K562 (cell line): ENCODE data around the gene SDHC. TPM values are rescaled to one million over a fixed set of nuclear protein-coding genes. Genes with fewer than 3 reads are reported as not detected.

Experiments used
- ATAC-seq: fragments of 200-7000 bp; cut with Tn5 transposase; 3 replicates; pipeline ENCODE4 v1.9.1; 2020; ENCODE audit warnings: moderate library complexity
- BruUV-seq: library from RNA; stranded (reverse); fragments of 400-500 nt; replicated peaks from 2 replicates; lab custom pipeline; 2021; lab: Mats Ljungman, UMichigan
- CTCF ChIA-PET: fragments of 300-600 bp; formaldehyde crosslinking; extraction: SDS; loops from one replicate; lab custom pipeline; 2021; ENCODE audit warnings: low intra/inter-chr PET ratio; lab: Yijun Ruan, JAX
- POLR2A ChIA-PET: fragments of 300-600, 350-650 bp; sonication (Branson Sonifier 250); formaldehyde crosslinking; extraction: SDS; loops from one replicate; lab custom pipeline; 2021; ENCODE audit warnings: antibody characterized with exemption, inconsistent platforms; lab: Yijun Ruan, JAX
- DNase-seq, 4 experiments: peaks; one replicate each; pipeline versions ENCODE4 v3.0.0 to v3.0.0-alpha.2; 2011 to 2018; ENCODE audit warnings: low spot score in 3 of 4, mixed read lengths in 3 of 4; ENCODE audit errors: extremely low read depth in 1 of 4
- FAIRE-seq: peaks from 2 replicates; lab custom pipeline; 2011; peaks lifted over from hg19 to GRCh38; lab: Jason Lieb, UNC
- H2AFZ ChIP-seq: 2 replicates; pipeline ENCODE4 v1.6.0; 2011; ENCODE audit warnings: low read depth, low read length, control low read depth, inconsistent platforms
- H3K27ac ChIP-seq: fragments of 200-600 bp; 3 replicates; pipeline ENCODE4 v1.8.0; 2011; ENCODE audit warnings: low read depth, mild to moderate bottlenecking, control low read depth, inconsistent platforms, low read length, moderate library complexity, mixed read lengths; ENCODE audit errors: extremely low read depth
- H3K27me3 ChIP-seq, 2 experiments: fragments of 300-600 bp in 1 of 2; 2 replicates in 1 of 2; 3 replicates in 1 of 2; pipeline versions ENCODE4 v1.6.0 to v1.8.0; 2011; ENCODE audit warnings: inconsistent platforms in 2 of 2, low read length in 2 of 2, mild to moderate bottlenecking in 1 of 2, mixed read lengths in 1 of 2, moderate library complexity in 1 of 2; ENCODE audit not compliant: control insufficient read depth in 2 of 2, insufficient read depth in 2 of 2
- H3K36me3 ChIP-seq: fragments of 300-600 bp; 3 replicates; pipeline ENCODE4 v1.8.0; 2011; ENCODE audit warnings: mild to moderate bottlenecking, low read length, inconsistent platforms; ENCODE audit not compliant: control insufficient read depth, insufficient read depth
- H3K4me1 ChIP-seq, 2 experiments: fragments of 200-600 bp in 1 of 2; replicated peaks in 1 of 2; 2 replicates in 1 of 2; 3 replicates in 1 of 2; pipeline versions ENCODE4 v1.5.1 to v1.8.0; 2011; ENCODE audit warnings: inconsistent platforms in 2 of 2, low read length in 2 of 2, mild to moderate bottlenecking in 1 of 2, mixed read lengths in 1 of 2, moderate library complexity in 1 of 2; ENCODE audit not compliant: control insufficient read depth in 2 of 2, insufficient read depth in 2 of 2
- H3K4me2 ChIP-seq: 2 replicates; pipeline ENCODE4 v1.6.1; 2011; ENCODE audit warnings: low read length, control low read depth, inconsistent platforms, mixed read lengths; ENCODE audit not compliant: insufficient read depth
- H3K4me3 ChIP-seq: fragments of 200-600 bp; sonication (generic), shearing (Covaris generic); 2 replicates; pipeline ENCODE4 v1.5.1; 2016; ENCODE audit warnings: control low read depth, inconsistent platforms
- H3K79me2 ChIP-seq: fragments of 200-600 bp; 3 replicates; pipeline ENCODE4 v1.8.0; 2011; ENCODE audit warnings: low read length, inconsistent platforms; ENCODE audit not compliant: control insufficient read depth, insufficient read depth
- H3K9ac ChIP-seq, 2 experiments: 2 replicates each; pipeline versions ENCODE4 v1.6.0 to v1.6.1; 2011; ENCODE audit warnings: low read depth in 2 of 2, low read length in 2 of 2, control low read depth in 1 of 2, inconsistent platforms in 1 of 2, mild to moderate bottlenecking in 1 of 2, mixed read lengths in 1 of 2; ENCODE audit not compliant: insufficient read depth in 1 of 2
- H3K9me1 ChIP-seq: one replicate; pipeline ENCODE4 v1.6.0; 2011; ENCODE audit warnings: inconsistent platforms, mild to moderate bottlenecking, low read length, moderate library complexity; ENCODE audit not compliant: control insufficient read depth, insufficient read depth
- H3K9me3 ChIP-seq: replicated peaks from 2 replicates; pipeline ENCODE4 v1.5.1; 2011; ENCODE audit warnings: low read depth, low read length, inconsistent platforms; ENCODE audit not compliant: control insufficient read depth, insufficient read depth
- H4K20me1 ChIP-seq: replicated peaks from 2 replicates; pipeline ENCODE4 v1.6.1; 2011; ENCODE audit warnings: low read length, inconsistent platforms, mixed read lengths; ENCODE audit not compliant: control insufficient read depth, insufficient read depth
- CEBPB ChIP-seq: fragments of 450-650 bp; IDR thresholded peaks from 2 replicates; pipeline ENCODE4 v1.6.1; 2016; ENCODE audit warnings: missing genetic modification characterization, missing compliant biosample characterization
- CEBPG ChIP-seq, 3 experiments: fragments of 200-800 bp in 1 of 3; sonication (Bioruptor generic) in 1 of 3; sonication (generic) in 1 of 3; formaldehyde crosslinking in 1 of 3; IDR thresholded peaks in 2 of 3; conservative IDR thresholded peaks in 1 of 3; 2 replicates each; pipeline versions ENCODE4 v1.6.1 to v1.8.0; 2016 to 2022; ENCODE audit warnings: missing compliant biosample characterization in 2 of 3, missing genetic modification characterization in 2 of 3, mild to moderate bottlenecking in 1 of 3, missing genetic modification reagents in 1 of 3
- PCBP2 ChIP-seq: fragments of 200-400 bp; formaldehyde crosslinking; IDR thresholded peaks from 2 replicates; pipeline ENCODE4 v1.6.1; 2018; ENCODE audit warnings: low read length, low read depth, mild to moderate bottlenecking, moderate library complexity; ENCODE audit not compliant: poor library complexity, severe bottlenecking
- WGBS: fragments of 100-300 bp; shearing (Covaris generic); methylation state at CpG from one replicate; pipeline ENCODE4 v1.1.6; 2016; ENCODE audit warnings: low coverage, mixed read lengths; ENCODE audit not compliant: insufficient coverage; ENCODE audit errors: missing lambda C conversion rate; 5-methylcytosine and 5-hydroxymethylcytosine counted together
- in situ Hi-C: fragments of 300-500 bp; cut with MboI; formaldehyde crosslinking; loops from 4 replicates; pipeline ENCODE4 v1.15.0; 2018; ENCODE audit warnings: inconsistent platforms, mixed read lengths
- intact Hi-C: fragments of 100-400 bp; cut with micrococcal nuclease; formaldehyde crosslinking; loops from 2 replicates; pipeline ENCODE4 v1.14.2; 2022
- polyA plus RNA-seq, 8 experiments: library from polyadenylated mRNA; depleted of rRNA in 4 of 8; stranded (reverse) in 5 of 8; unstranded in 3 of 8; fragments of >200 nt; fragmentation: Nextera tagmentation in 2 of 8; fragmentation: Illumina TruSeq in 1 of 8; extraction: Ambion mirVana in 2 of 8; extraction: Trizol in 1 of 8; gene quantifications; 2 replicates each; pipeline versions ENCODE4 v1.2.1 to v1.2.3, GENCODE V29; 2011 to 2014; ENCODE audit warnings: inconsistent platforms in 1 of 8, missing spikeins in 1 of 8
- total RNA-seq, 7 experiments: library from RNA; depleted of rRNA in 6 of 7; stranded (reverse); fragments of >200 nt in 6 of 7; fragmentation: Illumina TruSeq in 2 of 7; extraction: Trizol in 2 of 7; gene quantifications; 2 replicates each; pipeline versions ENCODE4 v1.2.1 to v1.2.3, GENCODE V29; 2011 to 2021; ENCODE audit warnings: low replicate concordance in 1 of 7

SDHC gene
- total and polyA plus RNA-seq, 9 of the 15 experiments (the other 6 are each of a cell fraction or from before 2014, with no cell fraction given), result 7.7 to 309 (median 174) TPM

DNA sequence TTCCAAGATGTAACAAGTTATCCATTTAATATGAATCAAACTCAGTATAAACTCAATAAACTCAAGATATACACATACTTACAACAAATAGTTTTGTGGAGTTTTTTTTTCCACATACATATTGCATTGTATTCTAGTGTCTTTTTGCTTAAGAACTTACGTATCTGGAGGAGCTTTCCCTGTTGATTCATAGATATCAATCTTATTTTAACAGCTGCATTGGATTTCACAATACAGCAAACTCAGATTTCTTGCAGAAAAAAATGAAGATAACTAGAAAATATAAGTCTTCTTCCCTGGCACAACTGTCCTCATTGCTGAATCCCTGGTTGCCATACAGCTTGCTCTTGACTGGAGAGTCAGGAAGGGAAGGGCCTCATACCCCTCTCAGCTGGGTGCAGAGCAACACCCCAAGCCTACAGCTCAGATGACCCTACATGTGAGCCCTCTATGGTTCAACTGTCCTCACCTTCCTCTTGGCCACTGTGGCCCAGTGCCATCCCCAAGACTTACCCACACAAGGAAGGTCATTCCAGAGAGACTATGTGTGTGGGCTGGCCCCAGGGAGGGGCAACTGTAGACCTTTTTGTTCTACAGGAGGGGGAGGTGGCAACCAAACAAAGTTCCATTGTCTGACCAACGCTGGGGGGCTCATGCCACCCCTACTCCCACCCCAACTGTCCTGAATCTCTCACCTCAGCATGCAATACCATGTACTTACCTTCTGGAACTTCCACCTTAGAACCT lies 6.1 kb upstream of the SDHC start:
- peak overlapping the region; percentile 70; the same call in 2 of the 3 replicates for H3K27ac ChIP-seq
- BruUV-seq, result no TSS peak
- TF ChIP-seq CEBPG (CRISPR knock-in tag; IDR thresholded peaks at IDR 0.05), result no peak
- 0 out of 4 replicates have a peak, but pooled peaks of 1 of the 2 experiments have one; percentile 24 for TF ChIP-seq CEBPG (tag; conservative IDR thresholded peaks at IDR 0.05 in 1 of 2, IDR thresholded peaks at IDR 0.05 in 1 of 2)
- peak; percentile 72 for TF ChIP-seq CEBPB (tag)
- no peak for TF ChIP-seq PCBP2
- H3K9me1 ChIP-seq, result no peaks in the 10 kb centered on the region
- ATAC-seq, result no peak
- no peaks in the 10 kb centered on the region for H3K27me3 ChIP-seq
- no peaks in the 10 kb centered on the region for H3K9me3 ChIP-seq
- no peak overlapping the region for H3K4me2 ChIP-seq
- H2AFZ ChIP-seq, result peak overlapping the region; percentile 90
- H3K4me1 ChIP-seq, result peaks cover 35 to 44% of the 10 kb centered on the region in 2 experiments
- POLR2A ChIA-PET, result interaction anchor here (1.0 to 1.6 kb wide), 3 partner anchors 13 to 82 kb away, joined by 3 to 4 read pairs (median 3); partner anchors contain the start of gene TOMM40L
- peak overlapping the region in 1 of 2 experiments; percentile 15; a peak in 1 of 4 replicates for H3K9ac ChIP-seq
- no peak for DNase-seq
- peaks cover 19% of the 10 kb centered on the region for H3K79me2 ChIP-seq
- H4K20me1 ChIP-seq, result no peaks in the 10 kb centered on the region
- H3K36me3 ChIP-seq, result peaks cover 13% of the 10 kb centered on the region; the same call in 2 of the 3 replicates
- peak; percentile 23 for FAIRE-seq
- intact Hi-C loops (loop anchor here (2.0 to 5.0 kb wide), 3 partner anchors 59 to 106 kb away; partner anchors contain the start of genes CFAP126, NDUFS2 and TOMM40L), in situ Hi-C loops (no loop called here)
- no peak overlapping the region for H3K4me3 ChIP-seq
- WGBS, result 58% methylated on average over 2 of the region's 2 CpGs
- CTCF ChIA-PET, result interaction anchor here (0.6 kb wide), 1 partner anchor 430 kb away, joined by 4 read pairs; no protein-coding TSS in a partner anchor
